Activated naive CD8-positive, alpha-beta T cell treated with anti-CD3 and anti-CD28 coated beads for 36 hours (primary cell): ENCODE results near the gene KLF11. TPM values are rescaled to one million over a fixed set of nuclear protein-coding genes. Genes with fewer than 3 reads are reported as not detected.
A peak's percentile ranks its signal among the peaks of the same experiment; 100 is the strongest.

Experiments used
- DNase-seq: peaks from one replicate; pipeline ENCODE4 v3.0.0; 2021
- H3K27ac Mint-ChIP-seq: one replicate; pipeline ENCODE4 v1.8.0; 2022; ENCODE audit warnings: mild to moderate bottlenecking, moderate library complexity, mixed read lengths
- H3K27me3 Mint-ChIP-seq: one replicate; pipeline ENCODE4 v1.8.0; 2022; ENCODE audit warnings: mild to moderate bottlenecking, mixed read lengths
- H3K36me3 Mint-ChIP-seq: one replicate; pipeline ENCODE4 v1.8.0; 2021; ENCODE audit warnings: mild to moderate bottlenecking, mixed read lengths
- H3K4me1 Mint-ChIP-seq: one replicate; pipeline ENCODE4 v1.8.0; 2021; ENCODE audit warnings: mixed read lengths
- H3K4me3 Mint-ChIP-seq: one replicate; pipeline ENCODE4 v1.8.0; 2022; ENCODE audit warnings: mild to moderate bottlenecking, moderate library complexity, mixed read lengths
- H3K9me3 Mint-ChIP-seq: one replicate; pipeline ENCODE4 v1.8.0; 2022; ENCODE audit warnings: mixed read lengths
- total RNA-seq, 2 experiments: library from RNA; stranded (reverse); gene quantifications; one replicate each; pipeline ENCODE4 v1.2.3, GENCODE V29; 2021

KLF11 gene
- total RNA-seq, 2 experiments from 2014 or later = 3.7 to 3.9 TPM

DNA sequence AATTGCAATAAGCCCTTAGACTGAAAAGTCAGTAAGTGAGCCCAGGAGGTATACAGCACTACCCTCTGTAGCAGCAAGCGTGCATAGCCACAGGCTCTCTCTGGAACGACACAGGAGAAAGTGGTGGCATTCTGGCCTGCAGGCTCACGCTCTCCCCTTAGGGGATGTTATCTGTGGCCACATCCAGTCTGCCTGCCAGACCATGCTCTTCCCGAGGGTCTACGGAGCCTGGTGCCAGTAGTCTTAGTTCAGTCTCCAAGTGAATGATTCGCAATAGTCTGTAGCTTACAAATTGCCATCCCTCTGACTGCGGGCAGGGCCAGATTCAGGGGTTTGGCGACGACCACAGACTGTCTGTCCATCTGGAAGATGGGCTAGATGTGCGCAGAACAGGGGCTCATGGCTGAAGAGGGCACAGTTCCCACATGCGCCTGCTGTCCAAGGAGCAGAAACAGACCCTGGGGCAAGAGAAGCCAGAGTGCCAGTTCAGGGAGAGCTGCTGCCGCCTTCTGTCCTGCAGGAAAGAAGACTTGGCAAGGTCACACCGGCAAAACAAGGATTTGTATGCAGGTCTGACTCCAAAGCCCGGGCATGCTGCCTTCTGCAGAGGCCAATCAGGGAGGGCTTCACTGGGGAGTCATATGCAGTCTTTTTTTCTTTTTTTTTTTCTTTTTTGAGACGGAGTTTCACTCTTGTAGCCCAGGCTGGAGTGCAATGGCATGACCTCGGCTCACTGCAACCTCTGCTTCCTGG, 3.5 kb upstream of the KLF11 start:
- no peak overlapping the region for H3K4me3 Mint-ChIP-seq
- peaks cover 16% of the 10 kb centered on the region for H3K4me1 Mint-ChIP-seq
- H3K27me3 Mint-ChIP-seq = peaks cover 3% of the 10 kb centered on the region

DNA sequence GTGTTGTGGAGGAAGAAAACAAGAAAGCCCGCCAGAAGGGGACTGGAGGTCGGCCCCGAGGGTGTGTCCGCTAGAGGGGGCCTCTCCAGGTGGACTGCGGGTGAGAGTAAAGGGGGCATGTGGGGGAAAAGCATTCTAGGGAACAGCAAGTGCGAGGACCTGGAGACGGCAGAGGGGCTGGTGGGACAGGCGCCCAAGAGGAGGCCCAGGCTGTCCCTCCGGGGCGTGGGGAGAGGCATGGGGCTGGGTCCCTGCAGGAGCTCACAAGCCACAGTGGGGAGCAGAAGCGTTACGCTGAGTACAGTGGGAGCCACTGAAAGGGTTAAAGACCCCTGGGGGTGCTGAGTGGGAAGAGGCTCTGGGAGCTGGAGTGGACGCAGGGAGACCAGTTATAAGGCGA, 1.6 kb upstream of the KLF11 start:
- Mint-ChIP-seq H3K27ac (no peak overlapping the region), H3K4me3 (no peak overlapping the region), H3K27me3 (peaks cover 3% of the 10 kb centered on the region), H3K36me3 (peaks cover 2% of the 10 kb centered on the region), H3K4me1 (peaks cover 15% of the 10 kb centered on the region), H3K9me3 (no peaks in the 10 kb centered on the region)
- no peak for DNase-seq

More for the DNA sequence above, 3.5 kb upstream of the KLF11 start:
- Mint-ChIP-seq H3K27ac (no peak overlapping the region), H3K36me3 (peaks cover 2% of the 10 kb centered on the region), H3K9me3 (no peaks in the 10 kb centered on the region)
- DNase-seq = no peak

DNA sequence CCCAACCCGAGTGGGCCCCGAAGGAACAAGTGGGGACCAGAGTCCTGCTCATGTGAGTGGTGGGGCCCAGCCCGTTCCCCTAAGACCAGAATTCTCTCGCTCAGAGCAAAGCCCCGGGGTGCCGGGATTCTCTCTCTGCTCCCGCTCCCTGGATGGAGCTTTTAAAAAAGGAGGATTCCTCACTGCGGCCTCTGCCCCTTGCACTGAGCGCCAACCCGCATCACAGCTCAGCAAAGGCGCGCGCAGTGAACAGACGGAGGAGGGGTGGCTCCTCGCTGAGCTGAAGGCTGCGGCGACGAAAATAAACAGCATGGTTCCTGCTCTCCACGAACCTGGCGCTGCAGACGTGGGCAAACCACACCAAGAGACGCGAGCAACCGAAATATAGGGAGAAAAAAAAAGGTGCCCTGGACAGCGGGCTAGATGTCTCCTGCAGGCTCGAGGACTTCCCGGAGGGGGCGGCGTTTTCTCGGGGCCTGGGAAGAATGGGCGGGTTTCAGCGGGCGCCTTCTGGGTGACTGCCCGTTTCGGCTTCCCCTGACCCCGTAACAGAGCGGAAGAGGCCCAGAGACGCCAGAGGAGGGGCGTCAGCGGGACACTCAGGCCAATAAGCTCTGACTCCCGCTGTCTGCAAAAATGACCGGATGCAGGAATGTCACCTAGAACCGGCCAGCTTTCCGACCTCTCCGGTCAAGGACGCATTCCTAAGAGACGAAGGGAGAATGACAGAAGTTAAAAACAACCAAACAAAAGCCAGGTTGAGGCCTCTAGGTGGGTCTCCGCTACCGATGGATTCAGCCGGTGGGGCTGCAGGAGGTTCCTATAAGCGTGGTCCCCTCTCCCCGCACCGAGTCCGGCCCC, 819 bp upstream of the KLF11 start:
- DNase-seq = peak; percentile 29
- Mint-ChIP-seq H3K27me3 (peaks cover 3% of the 10 kb centered on the region), H3K4me3 (peak overlapping the region; percentile 74), H3K36me3 (peaks cover 2% of the 10 kb centered on the region), H3K4me1 (peaks cover 15% of the 10 kb centered on the region), H3K27ac (peak overlapping the region; percentile 85), H3K9me3 (no peaks in the 10 kb centered on the region)

DNA sequence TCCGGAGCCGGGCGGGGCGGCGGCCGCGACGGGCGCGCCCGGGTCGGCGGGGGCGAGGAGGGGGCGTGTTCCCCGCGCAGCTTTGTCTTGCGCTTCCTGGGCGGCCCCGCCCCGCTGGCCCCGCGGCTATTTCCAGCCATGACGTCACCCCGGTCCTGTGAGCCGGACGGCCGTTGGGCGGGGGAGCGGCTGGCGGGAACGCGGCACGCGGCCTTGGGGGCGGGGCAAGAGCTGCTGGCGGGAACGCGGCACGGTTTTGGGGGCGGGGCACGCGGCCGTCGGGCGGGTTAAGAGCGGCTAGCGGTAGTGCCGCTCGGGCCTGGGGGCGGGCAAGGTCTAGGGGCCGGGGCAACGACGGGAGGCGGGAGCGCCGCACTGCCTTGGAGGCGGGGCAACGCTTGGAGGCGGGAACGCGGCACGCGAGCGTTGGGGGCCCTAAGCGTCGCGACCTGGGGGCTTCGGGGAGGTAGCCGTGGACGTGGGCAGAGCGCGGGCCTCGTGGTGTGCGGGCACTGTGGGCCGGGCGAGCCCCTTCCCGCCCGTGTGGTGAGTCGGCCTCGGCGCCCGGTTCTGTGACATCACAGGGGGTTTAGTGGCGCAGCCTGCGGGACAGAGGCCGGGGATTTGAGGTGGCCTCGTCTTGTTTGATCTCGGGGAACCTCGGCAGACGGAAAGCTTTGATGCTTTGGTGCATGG, 704 bp downstream of the KLF11 start:
- peaks cover 3% of the 10 kb centered on the region for H3K27me3 Mint-ChIP-seq
- H3K27ac Mint-ChIP-seq = peak overlapping the region; percentile 82
- H3K4me3 Mint-ChIP-seq = peak overlapping the region; percentile 76
- peaks cover 16% of the 10 kb centered on the region for H3K4me1 Mint-ChIP-seq
- H3K36me3 Mint-ChIP-seq = peaks cover 2% of the 10 kb centered on the region
- DNase-seq = peak; percentile 89
- no peaks in the 10 kb centered on the region for H3K9me3 Mint-ChIP-seq

DNA sequence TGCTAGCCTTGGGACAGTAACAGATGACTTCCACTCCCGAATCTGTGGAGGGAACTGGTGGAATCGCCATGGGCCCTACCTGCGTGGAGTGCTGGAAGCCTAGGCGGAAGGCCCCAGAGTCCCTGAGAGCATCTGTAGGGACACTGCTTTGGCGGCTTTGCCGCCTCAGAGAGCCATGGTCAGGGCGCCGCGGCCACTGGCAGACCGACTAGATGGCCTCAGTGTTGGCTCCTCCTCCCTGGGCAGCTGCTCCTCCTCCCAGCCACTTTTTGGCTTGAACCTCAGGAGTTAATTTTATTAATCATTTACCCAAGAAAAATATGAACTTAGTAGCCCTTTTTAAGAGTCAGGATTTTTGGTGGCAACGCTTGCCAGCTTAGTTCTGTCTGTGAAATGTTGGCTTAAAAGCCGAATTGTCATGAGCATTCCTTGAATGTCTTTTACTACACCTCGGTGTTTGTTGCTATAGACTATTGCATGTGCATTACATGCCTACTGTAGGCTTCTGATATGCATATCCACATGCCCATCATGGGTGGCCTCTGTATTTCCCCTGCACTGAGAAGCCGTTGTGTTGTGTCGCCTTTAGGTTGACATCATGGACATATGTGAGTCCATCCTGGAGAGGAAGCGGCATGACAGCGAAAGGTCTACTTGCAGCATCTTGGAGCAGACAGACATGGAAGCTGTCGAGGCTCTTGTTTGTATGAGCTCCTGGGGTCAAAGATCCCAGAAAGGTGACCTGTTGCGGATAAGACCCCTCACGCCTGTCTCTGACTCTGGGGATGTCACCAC, 2.4 kb downstream of the KLF11 start:
- no peak overlapping the region for H3K27ac Mint-ChIP-seq
- H3K27me3 Mint-ChIP-seq = peaks cover 3% of the 10 kb centered on the region
- H3K4me3 Mint-ChIP-seq = no peak overlapping the region
- peaks cover 2% of the 10 kb centered on the region for H3K36me3 Mint-ChIP-seq
- peaks cover 16% of the 10 kb centered on the region for H3K4me1 Mint-ChIP-seq
- no peaks in the 10 kb centered on the region for H3K9me3 Mint-ChIP-seq
- DNase-seq = no peak

DNA sequence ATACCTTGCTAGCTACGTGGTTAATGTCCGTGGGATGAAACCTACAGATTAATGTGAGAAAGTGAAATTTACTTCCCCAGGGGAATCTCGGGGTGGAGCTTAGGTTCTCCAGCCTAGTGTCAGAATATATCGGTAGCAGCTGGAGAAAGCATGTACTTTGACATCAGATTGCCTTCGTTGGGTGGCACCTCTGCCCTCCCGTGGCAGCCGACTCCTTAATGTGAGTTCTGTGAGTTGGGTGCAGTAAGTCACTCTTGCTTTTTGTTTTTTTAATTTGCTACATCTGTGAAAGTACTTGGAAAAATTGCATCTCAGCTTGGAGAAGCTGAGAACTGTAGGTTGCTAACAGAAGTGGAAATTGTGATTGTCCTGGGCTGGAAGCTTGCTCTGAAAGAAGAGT, 3.6 kb downstream of the KLF11 start:
- H3K9me3 Mint-ChIP-seq = no peaks in the 10 kb centered on the region
- H3K4me1 Mint-ChIP-seq = peaks cover 16% of the 10 kb centered on the region
- peaks cover 3% of the 10 kb centered on the region for H3K27me3 Mint-ChIP-seq
- no peak for DNase-seq
- peaks cover 2% of the 10 kb centered on the region for H3K36me3 Mint-ChIP-seq
- H3K4me3 Mint-ChIP-seq = no peak overlapping the region
- H3K27ac Mint-ChIP-seq = no peak overlapping the region

DNA sequence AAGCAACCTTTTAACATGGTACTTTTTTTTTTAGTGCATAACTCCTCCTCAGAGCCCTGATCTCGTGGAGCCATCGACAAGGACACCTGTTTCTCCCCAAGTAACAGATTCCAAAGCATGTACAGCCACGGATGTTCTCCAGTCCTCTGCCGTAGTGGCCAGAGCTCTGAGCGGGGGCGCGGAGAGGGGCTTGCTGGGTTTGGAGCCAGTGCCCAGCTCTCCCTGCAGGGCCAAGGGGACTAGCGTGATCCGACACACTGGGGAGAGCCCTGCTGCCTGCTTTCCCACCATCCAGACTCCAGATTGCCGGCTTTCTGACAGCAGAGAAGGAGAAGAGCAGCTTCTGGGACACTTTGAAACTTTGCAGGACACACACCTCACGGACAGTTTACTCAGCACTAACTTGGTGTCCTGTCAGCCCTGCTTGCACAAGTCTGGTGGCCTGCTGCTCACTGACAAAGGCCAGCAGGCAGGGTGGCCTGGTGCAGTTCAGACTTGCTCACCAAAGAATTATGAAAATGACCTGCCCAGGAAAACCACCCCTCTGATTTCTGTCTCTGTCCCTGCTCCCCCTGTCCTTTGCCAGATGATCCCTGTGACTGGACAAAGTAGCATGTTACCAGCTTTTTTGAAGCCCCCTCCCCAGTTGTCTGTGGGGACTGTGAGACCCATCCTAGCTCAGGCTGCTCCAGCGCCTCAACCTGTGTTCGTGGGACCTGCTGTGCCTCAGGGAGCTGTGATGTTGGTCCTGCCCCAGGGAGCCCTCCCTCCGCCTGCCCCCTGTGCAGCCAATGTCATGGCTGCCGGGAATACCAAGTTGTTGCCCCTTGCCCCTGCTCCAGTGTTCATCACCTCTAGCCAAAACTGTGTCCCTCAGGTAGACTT, 4.5 kb downstream of the KLF11 start:
- H3K9me3 Mint-ChIP-seq = no peaks in the 10 kb centered on the region
- H3K4me3 Mint-ChIP-seq = no peak overlapping the region
- no peak for DNase-seq
- peaks cover 5% of the 10 kb centered on the region for H3K36me3 Mint-ChIP-seq
- peaks cover 10% of the 10 kb centered on the region for H3K4me1 Mint-ChIP-seq
- H3K27me3 Mint-ChIP-seq = no peaks in the 10 kb centered on the region
- H3K27ac Mint-ChIP-seq = no peak overlapping the region

DNA sequence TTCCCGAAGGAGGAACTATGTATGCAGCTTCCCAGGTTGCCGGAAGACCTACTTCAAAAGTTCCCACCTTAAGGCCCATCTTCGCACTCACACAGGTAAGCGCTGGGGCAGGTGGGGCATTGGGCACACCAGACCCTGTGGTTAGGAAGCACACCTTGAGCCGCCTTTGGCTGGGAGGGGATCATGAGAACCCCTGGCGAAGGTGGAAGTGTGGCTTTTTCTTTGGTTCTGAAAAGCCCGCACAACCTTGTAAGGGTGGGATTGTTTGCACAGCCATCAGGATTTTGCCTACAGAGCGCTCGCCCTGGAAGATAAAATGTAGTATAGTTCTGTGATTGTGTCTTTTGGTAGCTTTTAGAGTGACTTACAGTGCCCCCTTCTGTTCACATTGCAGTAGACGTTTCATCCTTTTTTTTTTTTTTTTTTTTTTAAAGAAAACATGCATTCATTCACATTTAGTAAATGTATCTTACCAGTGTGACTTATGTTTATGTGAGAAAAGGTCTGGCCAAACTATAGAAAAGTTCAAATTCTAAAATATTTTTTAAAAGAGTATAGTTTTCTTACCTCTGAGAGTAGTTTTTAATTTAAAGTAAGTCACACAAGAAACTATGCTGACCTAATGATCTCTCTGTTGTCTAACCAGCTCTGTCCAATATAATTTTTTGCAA, 5.3 kb downstream of the KLF11 start:
- no peak for DNase-seq
- Mint-ChIP-seq H3K4me3 (no peak overlapping the region), H3K9me3 (no peaks in the 10 kb centered on the region), H3K27ac (no peak overlapping the region), H3K27me3 (no peaks in the 10 kb centered on the region), H3K4me1 (peaks cover 10% of the 10 kb centered on the region), H3K36me3 (peaks cover 5% of the 10 kb centered on the region)

DNA sequence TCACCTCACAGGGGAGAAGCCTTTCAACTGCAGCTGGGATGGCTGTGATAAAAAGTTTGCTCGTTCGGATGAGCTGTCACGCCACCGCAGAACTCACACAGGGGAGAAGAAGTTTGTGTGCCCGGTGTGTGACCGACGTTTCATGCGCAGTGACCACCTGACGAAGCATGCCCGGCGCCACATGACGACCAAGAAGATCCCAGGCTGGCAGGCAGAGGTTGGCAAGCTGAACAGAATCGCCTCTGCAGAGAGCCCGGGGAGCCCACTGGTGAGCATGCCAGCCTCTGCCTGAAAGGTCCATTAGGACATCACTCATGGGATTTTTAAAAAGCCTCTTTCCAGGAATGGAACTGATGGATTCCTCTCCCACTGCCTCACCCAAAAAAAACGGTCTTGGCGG, 8.9 kb downstream of the KLF11 start:
- Mint-ChIP-seq H3K36me3 (peaks cover 8% of the 10 kb centered on the region), H3K4me3 (no peak overlapping the region), H3K27me3 (peaks cover 13% of the 10 kb centered on the region), H3K27ac (no peak overlapping the region), H3K4me1 (peaks cover 5% of the 10 kb centered on the region), H3K9me3 (no peaks in the 10 kb centered on the region)
- no peak for DNase-seq

DNA sequence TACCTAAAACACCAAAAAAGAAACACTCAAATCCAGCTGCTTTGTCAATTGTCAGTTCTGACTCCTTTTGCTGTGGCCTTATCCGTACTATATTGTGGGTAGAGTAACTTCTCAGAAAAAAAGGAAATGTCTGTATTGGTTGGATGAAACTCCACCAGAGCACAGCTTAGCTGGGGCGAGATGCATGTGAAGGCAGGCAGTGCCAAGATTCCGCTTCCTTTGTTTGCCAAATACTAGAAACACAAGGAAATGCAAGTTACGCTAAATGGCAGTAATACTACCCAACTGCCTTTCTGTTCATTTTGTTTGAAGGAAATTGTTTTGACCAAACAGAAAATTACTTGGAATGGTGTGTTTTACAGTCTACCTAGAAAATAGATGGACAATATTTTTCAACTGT, 10.0 kb downstream of the KLF11 start:
- H3K36me3 Mint-ChIP-seq = peaks cover 8% of the 10 kb centered on the region
- H3K9me3 Mint-ChIP-seq = no peaks in the 10 kb centered on the region
- peaks cover 6% of the 10 kb centered on the region for H3K4me1 Mint-ChIP-seq

DNA sequence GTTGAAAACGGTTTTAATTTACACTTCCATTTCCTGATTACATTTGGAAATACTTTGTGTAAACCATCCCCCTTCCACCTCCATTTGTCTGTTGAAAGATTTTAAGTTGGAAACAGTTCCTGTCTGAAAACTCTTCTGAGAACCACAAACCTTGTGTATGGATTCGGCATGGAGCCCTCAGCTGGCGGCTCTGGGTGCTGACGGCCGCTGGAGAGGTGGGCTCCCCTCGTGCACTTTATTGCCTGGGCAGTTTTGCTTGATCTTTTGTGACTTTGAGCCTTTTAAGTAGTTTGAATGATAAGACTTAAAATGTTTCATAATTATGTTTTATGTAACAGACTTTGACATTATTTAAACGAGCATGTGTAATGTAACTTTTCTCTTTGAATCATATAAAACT, 11.1 kb downstream of the KLF11 start:
- DNase-seq = no peak
- Mint-ChIP-seq H3K27me3 (peaks cover 14% of the 10 kb centered on the region), H3K4me1 (peaks cover 6% of the 10 kb centered on the region), H3K27ac (no peak overlapping the region), H3K9me3 (no peaks in the 10 kb centered on the region), H3K36me3 (peaks cover 8% of the 10 kb centered on the region), H3K4me3 (no peak overlapping the region)

More for the DNA sequence above, 10.0 kb downstream of the KLF11 start:
- Mint-ChIP-seq H3K4me3 (no peak overlapping the region), H3K27me3 (peaks cover 14% of the 10 kb centered on the region), H3K27ac (no peak overlapping the region)
- no peak for DNase-seq

DNA sequence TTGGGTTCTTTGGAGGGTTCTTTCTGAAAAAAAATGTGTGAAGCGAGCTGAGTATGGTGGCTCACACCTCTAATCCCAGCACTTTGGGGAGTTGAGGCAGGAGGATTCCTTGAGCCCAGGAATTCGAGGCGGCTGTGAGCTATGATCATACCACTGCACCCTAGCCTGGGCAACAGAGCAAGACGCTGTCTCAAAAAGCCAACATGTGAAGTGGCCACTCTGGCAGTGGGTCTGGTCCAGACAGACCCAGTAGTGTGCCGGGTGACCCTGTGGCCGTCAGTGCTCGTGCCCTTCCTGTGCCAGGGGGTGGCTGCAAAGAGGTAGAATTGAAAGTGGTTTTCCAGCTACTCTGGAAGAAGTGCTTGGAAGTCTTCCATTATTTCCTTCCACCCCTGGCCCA, 11.6 kb downstream of the KLF11 start:
- H3K4me3 Mint-ChIP-seq = no peak overlapping the region
- H3K36me3 Mint-ChIP-seq = peaks cover 8% of the 10 kb centered on the region
- H3K27me3 Mint-ChIP-seq = peaks cover 14% of the 10 kb centered on the region
- H3K4me1 Mint-ChIP-seq = peaks cover 6% of the 10 kb centered on the region
- DNase-seq = no peak
- no peak overlapping the region for H3K27ac Mint-ChIP-seq
- H3K9me3 Mint-ChIP-seq = no peaks in the 10 kb centered on the region

DNA sequence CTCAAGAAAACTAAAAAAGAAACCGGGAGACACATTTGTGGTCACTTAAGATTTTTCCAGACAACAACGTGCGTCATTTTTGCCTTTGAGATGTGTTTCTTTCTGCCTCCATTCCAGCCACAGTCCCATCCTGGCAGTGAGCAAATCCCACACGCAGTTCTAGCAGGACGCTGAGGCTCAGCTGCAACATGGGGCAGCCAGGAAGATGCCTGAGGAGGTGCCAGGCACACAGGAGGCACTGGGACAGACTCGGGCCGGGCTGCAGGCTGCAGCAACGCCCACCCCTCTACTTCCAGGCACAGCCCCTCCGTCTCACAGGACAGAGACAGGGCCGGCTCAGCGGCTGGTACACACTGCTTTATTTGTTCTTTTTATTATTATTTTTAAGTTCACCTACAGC, 13.1 kb downstream of the KLF11 start:
- peaks cover 14% of the 10 kb centered on the region for H3K27me3 Mint-ChIP-seq

More for the DNA sequence above, 13.1 kb downstream of the KLF11 start:
- H3K4me3 Mint-ChIP-seq = no peak overlapping the region
- no peaks in the 10 kb centered on the region for H3K9me3 Mint-ChIP-seq
- no peak overlapping the region for H3K27ac Mint-ChIP-seq
- H3K36me3 Mint-ChIP-seq = peaks cover 8% of the 10 kb centered on the region
- DNase-seq = no peak
- H3K4me1 Mint-ChIP-seq = peaks cover 6% of the 10 kb centered on the region
